GM23338 (cell line): Measurements from ENCODE around the gene DLL1. TPM values are rescaled to one million over a fixed set of nuclear protein-coding genes. Genes with fewer than 3 reads are reported as not detected.
A peak's percentile ranks its signal among the peaks of the same experiment; 100 is the strongest.

Experiments used
- ATAC-seq: fragments of 200-7000 bp; cut with Tn5 transposase; 3 replicates; pipeline ENCODE4 v1.9.1; 2020
- DNase-seq: peaks from one replicate; pipeline ENCODE4 v3.0.0-alpha.2; 2015; ENCODE audit warnings: low spot score
- H2AFZ ChIP-seq: fragments of 200-600 bp; sonication (generic); 2 replicates; pipeline ENCODE4 v1.8.0; 2016; ENCODE audit warnings: antibody characterized with exemption, mild to moderate bottlenecking, moderate library complexity
- H3F3A ChIP-seq: fragments of 200-600 bp; sonication (generic); replicated peaks from 2 replicates; pipeline ENCODE4 v1.8.0; 2017; ENCODE audit warnings: antibody characterized with exemption, mixed run types, low read depth
- H3K27ac ChIP-seq: fragments of 200-600 bp; sonication (generic); 2 replicates; pipeline ENCODE4 v1.6.1; 2016; ENCODE audit warnings: low read depth
- H3K27me3 ChIP-seq: fragments of 200-600 bp; sonication (generic); 2 replicates; pipeline ENCODE4 v1.8.0; 2016; ENCODE audit warnings: mild to moderate bottlenecking, mixed run types, moderate library complexity; ENCODE audit not compliant: insufficient read depth
- H3K36me3 ChIP-seq: fragments of 200-600 bp; sonication (generic); 2 replicates; pipeline ENCODE4 v1.8.0; 2016; ENCODE audit warnings: mild to moderate bottlenecking; ENCODE audit not compliant: insufficient read depth
- H3K4me1 ChIP-seq: fragments of 200-600 bp; sonication (generic); 2 replicates; pipeline ENCODE4 v1.8.0; 2016; ENCODE audit warnings: mild to moderate bottlenecking, moderate library complexity; ENCODE audit not compliant: insufficient read depth
- H3K4me2 ChIP-seq: fragments of 200-600 bp; sonication (generic); 2 replicates; pipeline ENCODE4 v1.7.1; 2017; ENCODE audit warnings: mixed run types
- H3K4me3 ChIP-seq: fragments of 200-600 bp; sonication (generic); 2 replicates; pipeline ENCODE4 v1.6.1; 2016; ENCODE audit warnings: mixed run types
- H3K79me2 ChIP-seq: fragments of 200-600 bp; sonication (generic); replicated peaks from 2 replicates; pipeline ENCODE4 v1.8.0; 2017; ENCODE audit warnings: mild to moderate bottlenecking; ENCODE audit not compliant: insufficient read depth
- H3K9me2 ChIP-seq: fragments of 200-600 bp; sonication (generic); 2 replicates; pipeline ENCODE4 v1.8.0; 2017; ENCODE audit not compliant: insufficient read depth
- H4K20me1 ChIP-seq: fragments of 200-600 bp; sonication (generic); replicated peaks from 2 replicates; pipeline ENCODE4 v1.8.0; 2017; ENCODE audit warnings: mild to moderate bottlenecking; ENCODE audit not compliant: insufficient read depth
- H3K27ac Mint-ChIP-seq: 2 replicates; pipeline ENCODE4 v1.8.0; 2020; ENCODE audit warnings: inconsistent platforms, mild to moderate bottlenecking, moderate library complexity, mixed read lengths
- H3K27me3 Mint-ChIP-seq: 3 replicates; pipeline ENCODE4 v1.8.0; 2022; ENCODE audit warnings: low read depth, mild to moderate bottlenecking, moderate library complexity, mixed read lengths, inconsistent platforms; ENCODE audit not compliant: insufficient read depth, poor library complexity
- H3K36me3 Mint-ChIP-seq: 3 replicates; pipeline ENCODE4 v1.8.0; 2021; ENCODE audit warnings: low read depth, mild to moderate bottlenecking, inconsistent platforms, moderate library complexity, mixed read lengths
- H3K4me1 Mint-ChIP-seq: 3 replicates; pipeline ENCODE4 v1.8.0; 2020; ENCODE audit warnings: mild to moderate bottlenecking, inconsistent platforms, mixed read lengths
- H3K4me3 Mint-ChIP-seq: 3 replicates; pipeline ENCODE4 v1.8.0; 2021; ENCODE audit warnings: moderate library complexity, mild to moderate bottlenecking, inconsistent platforms, mixed read lengths
- H3K9me3 Mint-ChIP-seq: 3 replicates; pipeline ENCODE4 v1.8.0; 2020; ENCODE audit warnings: moderate library complexity, mild to moderate bottlenecking, inconsistent platforms, mixed read lengths
- CREB1 ChIP-seq: fragments of 250-450 bp; sonication (Bioruptor Pico); IDR thresholded peaks from 2 replicates; pipeline ENCODE4 v1.5.0; 2020; ENCODE audit warnings: low read depth, mild to moderate bottlenecking, moderate library complexity
- EZH2 ChIP-seq: fragments of 200-600 bp; sonication (generic); IDR thresholded peaks from one replicate; pipeline ENCODE4 v1.8.0; 2017; ENCODE audit warnings: antibody characterized with exemption, mild to moderate bottlenecking, low read depth; ENCODE audit not compliant: unreplicated experiment
- EZH2phosphoT487 ChIP-seq: fragments of 200-600 bp; sonication (generic); IDR thresholded peaks from one replicate; pipeline ENCODE4 v1.8.1; 2018; ENCODE audit warnings: antibody characterized with exemption; ENCODE audit not compliant: unreplicated experiment
- JUNB ChIP-seq: IDR thresholded peaks from one replicate; pipeline ENCODE4 v1.6.1; 2016; ENCODE audit warnings: antibody characterized with exemption; ENCODE audit not compliant: unreplicated experiment
- POLR2AphosphoS5 ChIP-seq: IDR thresholded peaks from 2 replicates; pipeline ENCODE4 v1.6.1; 2016; ENCODE audit warnings: antibody characterized with exemption, low read depth
- STAT1 ChIP-seq: IDR thresholded peaks from one replicate; pipeline ENCODE4 v1.6.1; 2016; ENCODE audit warnings: antibody characterized with exemption; ENCODE audit not compliant: unreplicated experiment
- ZNF331 ChIP-seq: fragments of 250-450 bp; sonication (Bioruptor Pico); IDR thresholded peaks from 2 replicates; pipeline ENCODE4 v1.5.0; 2020; ENCODE audit warnings: low read depth, mild to moderate bottlenecking, moderate library complexity
- polyA plus RNA-seq: library from polyadenylated mRNA; unstranded; fragments of >200 nt; fragmentation: Nextera tagmentation; extraction: Ambion mirVana; gene quantifications from 2 replicates; pipeline ENCODE4 v1.2.1, GENCODE V29; 2016
- total RNA-seq: library from RNA; depleted of rRNA; stranded (reverse); fragments of >200 nt; shearing (Covaris generic); gene quantifications from 2 replicates; pipeline ENCODE4 v1.2.3, GENCODE V29; 2014
- TF ChIP-seq, protein P1 (sequence below): IDR thresholded peaks from 2 replicates; pipeline ENCODE4 v1.6.1; 2016; ENCODE audit warnings: antibody characterized with exemption
- TF ChIP-seq, protein P2 (sequence below), 2 experiments: fragments of 200-600 bp in 1 of 2; sonication (generic) in 1 of 2; conservative IDR thresholded peaks; 2 replicates each; pipeline versions ENCODE4 v1.5.1 to v1.6.1; 2016 to 2017; ENCODE audit warnings: antibody characterized with exemption in 2 of 2, low read depth in 2 of 2, mild to moderate bottlenecking in 2 of 2, moderate library complexity in 1 of 2
- TF ChIP-seq, protein P3 (sequence below): IDR thresholded peaks from one replicate; pipeline ENCODE4 v1.6.1; 2018; ENCODE audit warnings: antibody characterized with exemption; ENCODE audit not compliant: unreplicated experiment

Gene DLL1
- total and polyA plus RNA-seq, 2 experiments from 2014 or later: 2.2 to 4.6 TPM

DNA sequence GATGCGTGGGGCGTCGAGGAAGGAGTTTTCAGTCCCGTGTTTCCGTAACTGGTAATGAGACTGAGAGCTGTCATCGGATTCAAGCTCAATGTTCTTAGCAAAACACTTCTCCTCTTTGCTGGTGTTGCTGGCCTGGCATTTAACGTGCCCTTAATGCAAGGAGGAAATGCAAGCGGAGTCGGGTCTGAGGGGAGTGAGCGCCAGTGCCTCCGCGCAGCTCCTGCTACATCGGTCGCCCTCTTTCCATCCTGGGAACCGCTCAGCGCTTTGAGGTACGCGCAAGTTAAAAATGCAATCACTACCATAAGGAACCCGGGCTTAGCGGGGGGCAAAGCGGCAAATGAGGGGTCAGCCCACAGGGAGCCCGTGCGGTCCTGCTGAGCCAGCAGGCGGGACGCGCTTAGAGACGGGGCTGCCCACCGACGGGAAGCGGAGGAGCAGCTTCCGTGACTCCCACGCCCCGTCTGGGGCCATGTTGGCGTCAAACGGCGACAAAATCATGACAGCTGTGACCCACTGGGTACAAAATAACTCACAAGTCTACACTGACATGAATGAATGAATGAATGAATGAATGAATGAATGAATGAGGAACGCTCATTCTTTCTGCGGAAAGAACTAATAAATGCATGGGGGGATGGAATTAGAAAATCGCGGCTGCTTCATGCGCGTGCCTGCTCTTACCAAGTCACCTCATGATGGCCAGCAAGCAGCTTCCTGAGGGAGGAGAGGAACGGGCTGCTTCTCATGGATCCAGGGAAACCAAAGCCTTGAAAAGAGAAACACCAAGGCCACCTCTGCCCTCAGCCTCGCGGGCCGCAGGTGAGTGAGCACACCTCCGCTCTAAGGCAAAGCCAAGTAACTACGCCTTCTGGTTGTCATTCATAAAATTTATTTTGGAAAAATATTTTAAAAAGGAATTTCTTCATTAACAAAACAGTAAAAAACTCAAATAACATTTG is 9.3 kb downstream of the DLL1 start (continued):
- TF ChIP-seq CREB1 (CRISPR knock-in tag): no peak
- no peak for TF ChIP-seq JUNB
- no peak for TF ChIP-seq EZH2

DNA sequence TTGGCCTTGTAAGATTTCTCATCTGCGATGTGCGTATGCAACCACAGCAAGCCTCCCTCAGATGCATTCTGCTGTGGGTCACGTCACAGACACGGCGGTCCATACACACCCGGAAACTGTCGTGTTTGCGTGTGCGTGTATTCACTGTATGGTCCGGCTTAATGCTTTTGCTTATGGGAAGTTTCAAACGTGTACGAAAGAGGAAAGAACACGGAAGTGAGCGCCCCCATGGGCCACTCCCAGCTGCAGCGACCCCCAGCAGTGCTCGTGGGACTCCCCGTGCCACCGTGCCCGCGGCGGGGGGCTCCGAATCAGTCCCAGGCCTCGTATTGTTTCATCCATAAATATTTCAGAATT is 10.2 kb downstream of the DLL1 start:
- Mint-ChIP-seq H3K4me1 (peaks cover 20% of the 10 kb centered on the region), H3K4me3 (no peak overlapping the region), H3K9me3 (no peaks in the 10 kb centered on the region; the same call in 2 of the 3 replicates), H3K27ac (no peak overlapping the region), H3K36me3 (peaks cover 3% of the 10 kb centered on the region; the same call in 2 of the 3 replicates), H3K27me3 (peaks cover 25% of the 10 kb centered on the region)
- Histone ChIP-seq H3K36me3 (no peaks in the 10 kb centered on the region), H4K20me1 (no peaks in the 10 kb centered on the region), H3F3A (no peaks in the 10 kb centered on the region), H2AFZ (no peak overlapping the region), H3K4me2 (no peak overlapping the region), H3K79me2 (no peaks in the 10 kb centered on the region), H3K27ac (no peak overlapping the region), H3K4me1 (0 out of 2 replicates have a peak, but pooled peaks cover 7% of the 10 kb centered on the region), H3K4me3 (no peak overlapping the region), H3K9me2 (no peaks in the 10 kb centered on the region), H3K27me3 (0 out of 2 replicates have a peak, but pooled peaks cover 2% of the 10 kb centered on the region)
- DNase-seq (no peak), ATAC-seq (no peak)
- TF ChIP-seq, protein P1, sequence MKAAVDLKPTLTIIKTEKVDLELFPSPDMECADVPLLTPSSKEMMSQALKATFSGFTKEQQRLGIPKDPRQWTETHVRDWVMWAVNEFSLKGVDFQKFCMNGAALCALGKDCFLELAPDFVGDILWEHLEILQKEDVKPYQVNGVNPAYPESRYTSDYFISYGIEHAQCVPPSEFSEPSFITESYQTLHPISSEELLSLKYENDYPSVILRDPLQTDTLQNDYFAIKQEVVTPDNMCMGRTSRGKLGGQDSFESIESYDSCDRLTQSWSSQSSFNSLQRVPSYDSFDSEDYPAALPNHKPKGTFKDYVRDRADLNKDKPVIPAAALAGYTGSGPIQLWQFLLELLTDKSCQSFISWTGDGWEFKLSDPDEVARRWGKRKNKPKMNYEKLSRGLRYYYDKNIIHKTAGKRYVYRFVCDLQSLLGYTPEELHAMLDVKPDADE: no peak
- TF ChIP-seq STAT1: no peak
- no peak for TF ChIP-seq CREB1 (CRISPR knock-in tag)
- TF ChIP-seq, protein P2, sequence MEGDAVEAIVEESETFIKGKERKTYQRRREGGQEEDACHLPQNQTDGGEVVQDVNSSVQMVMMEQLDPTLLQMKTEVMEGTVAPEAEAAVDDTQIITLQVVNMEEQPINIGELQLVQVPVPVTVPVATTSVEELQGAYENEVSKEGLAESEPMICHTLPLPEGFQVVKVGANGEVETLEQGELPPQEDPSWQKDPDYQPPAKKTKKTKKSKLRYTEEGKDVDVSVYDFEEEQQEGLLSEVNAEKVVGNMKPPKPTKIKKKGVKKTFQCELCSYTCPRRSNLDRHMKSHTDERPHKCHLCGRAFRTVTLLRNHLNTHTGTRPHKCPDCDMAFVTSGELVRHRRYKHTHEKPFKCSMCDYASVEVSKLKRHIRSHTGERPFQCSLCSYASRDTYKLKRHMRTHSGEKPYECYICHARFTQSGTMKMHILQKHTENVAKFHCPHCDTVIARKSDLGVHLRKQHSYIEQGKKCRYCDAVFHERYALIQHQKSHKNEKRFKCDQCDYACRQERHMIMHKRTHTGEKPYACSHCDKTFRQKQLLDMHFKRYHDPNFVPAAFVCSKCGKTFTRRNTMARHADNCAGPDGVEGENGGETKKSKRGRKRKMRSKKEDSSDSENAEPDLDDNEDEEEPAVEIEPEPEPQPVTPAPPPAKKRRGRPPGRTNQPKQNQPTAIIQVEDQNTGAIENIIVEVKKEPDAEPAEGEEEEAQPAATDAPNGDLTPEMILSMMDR (conservative IDR thresholded peaks at IDR 0.05; ENCODE audit: low read depth in 2 of 2): no peak

DNA sequence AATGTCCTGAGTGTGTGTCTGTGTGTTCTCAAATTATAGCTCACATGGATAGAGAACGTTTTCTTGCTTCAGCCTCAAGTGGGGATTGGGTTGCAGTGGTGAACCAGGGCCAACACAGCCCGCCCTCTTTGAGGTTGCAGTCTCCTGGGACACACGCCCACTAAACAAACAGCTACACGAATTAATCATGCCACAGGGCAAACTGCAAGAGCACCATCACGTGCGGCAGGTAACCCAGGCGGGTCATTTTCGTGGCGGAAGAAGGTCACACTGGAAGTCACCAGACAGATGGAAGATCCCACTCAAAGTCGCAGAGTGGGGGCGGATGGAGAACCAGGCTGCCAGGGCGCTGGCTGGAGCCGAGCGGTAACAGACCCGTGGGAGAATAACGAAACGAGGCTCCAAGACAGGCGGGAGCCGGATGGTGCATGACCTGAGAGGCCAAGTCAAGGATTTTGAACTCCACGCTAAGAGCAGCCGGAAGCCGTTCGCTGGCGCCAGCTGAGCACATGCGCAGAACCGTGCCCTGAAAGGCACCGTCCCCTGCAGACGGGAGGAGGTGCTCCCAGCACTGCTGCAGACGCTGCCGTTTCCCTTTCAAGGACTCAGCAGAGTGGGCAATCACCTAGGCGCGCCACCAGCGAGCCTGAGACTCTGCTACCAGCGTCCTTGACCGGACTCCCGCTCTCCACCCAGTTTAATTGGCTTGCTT is 10.7 kb downstream of the DLL1 start:
- Histone ChIP-seq H3F3A (no peaks in the 10 kb centered on the region), H3K79me2 (no peaks in the 10 kb centered on the region), H3K27ac (no peak overlapping the region), H3K4me2 (no peak overlapping the region), H3K4me1 (0 out of 2 replicates have a peak, but pooled peaks cover 7% of the 10 kb centered on the region), H3K9me2 (no peaks in the 10 kb centered on the region), H3K27me3 (no peaks in the 10 kb centered on the region), H2AFZ (no peak overlapping the region), H4K20me1 (no peaks in the 10 kb centered on the region), H3K4me3 (no peak overlapping the region), H3K36me3 (no peaks in the 10 kb centered on the region)
- H3K4me1 Mint-ChIP-seq: peaks cover 17% of the 10 kb centered on the region
- H3K9me3 Mint-ChIP-seq: no peaks in the 10 kb centered on the region
- no peak overlapping the region for H3K4me3 Mint-ChIP-seq
- DNase-seq: no peak
- H3K27me3 Mint-ChIP-seq: peaks cover 21% of the 10 kb centered on the region
- ATAC-seq: peak; percentile 65
- H3K36me3 Mint-ChIP-seq: peaks cover under 1% of the 10 kb centered on the region; the same call in 2 of the 3 replicates
- H3K27ac Mint-ChIP-seq: no peak overlapping the region
- TF ChIP-seq, protein P3, sequence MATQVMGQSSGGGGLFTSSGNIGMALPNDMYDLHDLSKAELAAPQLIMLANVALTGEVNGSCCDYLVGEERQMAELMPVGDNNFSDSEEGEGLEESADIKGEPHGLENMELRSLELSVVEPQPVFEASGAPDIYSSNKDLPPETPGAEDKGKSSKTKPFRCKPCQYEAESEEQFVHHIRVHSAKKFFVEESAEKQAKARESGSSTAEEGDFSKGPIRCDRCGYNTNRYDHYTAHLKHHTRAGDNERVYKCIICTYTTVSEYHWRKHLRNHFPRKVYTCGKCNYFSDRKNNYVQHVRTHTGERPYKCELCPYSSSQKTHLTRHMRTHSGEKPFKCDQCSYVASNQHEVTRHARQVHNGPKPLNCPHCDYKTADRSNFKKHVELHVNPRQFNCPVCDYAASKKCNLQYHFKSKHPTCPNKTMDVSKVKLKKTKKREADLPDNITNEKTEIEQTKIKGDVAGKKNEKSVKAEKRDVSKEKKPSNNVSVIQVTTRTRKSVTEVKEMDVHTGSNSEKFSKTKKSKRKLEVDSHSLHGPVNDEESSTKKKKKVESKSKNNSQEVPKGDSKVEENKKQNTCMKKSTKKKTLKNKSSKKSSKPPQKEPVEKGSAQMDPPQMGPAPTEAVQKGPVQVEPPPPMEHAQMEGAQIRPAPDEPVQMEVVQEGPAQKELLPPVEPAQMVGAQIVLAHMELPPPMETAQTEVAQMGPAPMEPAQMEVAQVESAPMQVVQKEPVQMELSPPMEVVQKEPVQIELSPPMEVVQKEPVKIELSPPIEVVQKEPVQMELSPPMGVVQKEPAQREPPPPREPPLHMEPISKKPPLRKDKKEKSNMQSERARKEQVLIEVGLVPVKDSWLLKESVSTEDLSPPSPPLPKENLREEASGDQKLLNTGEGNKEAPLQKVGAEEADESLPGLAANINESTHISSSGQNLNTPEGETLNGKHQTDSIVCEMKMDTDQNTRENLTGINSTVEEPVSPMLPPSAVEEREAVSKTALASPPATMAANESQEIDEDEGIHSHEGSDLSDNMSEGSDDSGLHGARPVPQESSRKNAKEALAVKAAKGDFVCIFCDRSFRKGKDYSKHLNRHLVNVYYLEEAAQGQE: no peak
- TF ChIP-seq, protein P2 (conservative IDR thresholded peaks at IDR 0.05; ENCODE audit: low read depth in 2 of 2): no peak
- TF ChIP-seq ZNF331 (CRISPR knock-in tag): no peak
- no peak for TF ChIP-seq STAT1
- no peak for TF ChIP-seq POLR2AphosphoS5
- no peak for TF ChIP-seq EZH2phosphoT487
